ENCODE data around the gene CNTN4.

- no peak for TF ChIP-seq CTCF (IDR thresholded peaks at IDR 0.05)
- no peak for TF ChIP-seq POLR2A (IDR thresholded peaks at IDR 0.05; ENCODE audit: low read depth)
- TF ChIP-seq POLR2AphosphoS5 (IDR thresholded peaks at IDR 0.05), result no peak
- no peak for TF ChIP-seq EP300 (IDR thresholded peaks at IDR 0.05)
Measured at GRCh38 chr3:2205692-2206091, 107.0 kb downstream of the CNTN4 start.
